CD4-positive, alpha-beta T cell treated with Interleukin-4 for 1 hour (primary cell): Measurements from ENCODE around the gene PODNL1.

ENCODE experiments used
- DNase-seq, 2 donors: peaks; one replicate each; pipeline ENCODE4 v3.0.0-alpha.2; 2020 to 2022

Gene PODNL1, protein sequence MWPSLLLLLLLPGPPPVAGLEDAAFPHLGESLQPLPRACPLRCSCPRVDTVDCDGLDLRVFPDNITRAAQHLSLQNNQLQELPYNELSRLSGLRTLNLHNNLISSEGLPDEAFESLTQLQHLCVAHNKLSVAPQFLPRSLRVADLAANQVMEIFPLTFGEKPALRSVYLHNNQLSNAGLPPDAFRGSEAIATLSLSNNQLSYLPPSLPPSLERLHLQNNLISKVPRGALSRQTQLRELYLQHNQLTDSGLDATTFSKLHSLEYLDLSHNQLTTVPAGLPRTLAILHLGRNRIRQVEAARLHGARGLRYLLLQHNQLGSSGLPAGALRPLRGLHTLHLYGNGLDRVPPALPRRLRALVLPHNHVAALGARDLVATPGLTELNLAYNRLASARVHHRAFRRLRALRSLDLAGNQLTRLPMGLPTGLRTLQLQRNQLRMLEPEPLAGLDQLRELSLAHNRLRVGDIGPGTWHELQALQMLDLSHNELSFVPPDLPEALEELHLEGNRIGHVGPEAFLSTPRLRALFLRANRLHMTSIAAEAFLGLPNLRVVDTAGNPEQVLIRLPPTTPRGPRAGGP

DNA sequence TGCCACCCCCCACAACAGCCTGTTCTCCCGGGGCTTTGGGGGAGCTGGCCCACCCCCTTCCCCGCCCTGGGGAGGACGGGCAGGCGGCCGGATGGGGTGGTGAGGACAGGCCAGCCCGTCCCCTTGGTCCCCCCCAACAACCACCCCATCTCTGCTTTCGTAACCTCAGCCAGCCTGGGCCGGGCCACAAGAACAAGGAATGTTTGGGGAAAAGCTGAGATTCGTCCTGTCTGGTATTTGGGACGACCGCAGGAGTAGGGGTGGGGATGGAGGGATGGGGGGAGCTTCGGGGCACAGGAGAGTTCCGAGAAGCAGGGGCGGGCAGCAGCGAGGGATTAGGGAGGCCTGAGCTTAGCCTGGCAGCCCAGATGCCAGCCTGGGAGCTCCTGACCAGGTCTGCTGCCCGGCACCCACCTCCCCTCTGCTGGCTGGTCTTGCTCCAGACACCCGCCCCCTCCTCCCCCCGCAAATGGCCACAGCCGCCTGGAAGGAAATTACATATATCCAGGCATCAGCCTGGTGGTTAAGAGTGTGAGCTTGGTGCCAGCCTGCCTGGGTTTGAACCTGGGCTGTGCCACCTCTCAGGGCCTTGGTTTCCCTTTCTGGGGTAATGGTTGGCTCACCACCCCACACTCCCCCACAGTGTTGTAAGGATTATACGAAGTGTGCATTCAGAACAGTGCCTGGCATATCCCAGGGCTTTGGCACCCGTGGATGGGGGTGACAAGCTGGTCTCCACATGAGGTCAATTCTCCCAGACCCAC, at the start of gene PODNL1:
Gene PODNL1 (minus strand): TSS at position 117 of the 764 bp plus-strand sequence. CDS start 236 bp downstream, outside the sequence.
- no peak for DNase-seq

DNA sequence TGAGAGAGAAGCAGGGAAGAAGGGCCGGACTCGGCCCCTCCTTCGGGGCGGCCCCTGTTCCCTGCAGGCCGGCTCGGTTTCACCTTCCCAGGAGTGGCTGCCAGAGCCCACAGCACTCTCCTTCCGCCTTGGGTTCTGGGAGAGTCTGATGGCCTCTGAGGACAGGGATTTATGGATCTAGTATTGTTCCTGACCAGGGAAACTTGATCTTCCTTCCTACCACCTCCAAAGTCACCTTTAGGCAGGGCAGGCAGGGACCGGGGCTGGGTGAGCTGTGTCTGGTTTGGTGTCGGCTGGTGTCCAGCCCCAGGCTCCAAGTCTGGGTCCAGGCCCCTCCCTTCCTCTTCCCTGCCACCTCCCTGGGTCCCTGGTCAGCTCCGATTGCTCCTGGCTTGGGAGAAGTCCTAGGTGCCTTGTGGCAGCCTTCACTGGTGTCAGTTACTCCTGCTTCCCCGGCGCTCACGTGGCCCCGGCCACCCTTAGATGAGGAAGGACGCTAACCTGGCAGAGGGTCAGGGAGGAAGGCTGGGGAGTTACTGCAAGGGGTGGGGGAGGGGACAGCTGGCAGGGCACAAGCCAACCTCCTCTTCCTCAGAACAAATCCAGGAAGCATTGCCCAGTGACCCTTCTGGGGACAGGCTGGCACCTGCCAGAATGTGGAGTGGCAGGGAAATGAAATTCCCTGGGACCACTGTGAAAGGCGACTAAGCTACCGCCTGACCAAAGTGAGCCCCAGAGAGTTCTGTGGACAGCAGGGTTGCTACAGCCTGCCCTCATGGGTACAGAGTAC, 49.1 kb upstream of the PODNL1 start:
- DNase-seq, result peak in 1 of 2 donors; percentile 32

DNA sequence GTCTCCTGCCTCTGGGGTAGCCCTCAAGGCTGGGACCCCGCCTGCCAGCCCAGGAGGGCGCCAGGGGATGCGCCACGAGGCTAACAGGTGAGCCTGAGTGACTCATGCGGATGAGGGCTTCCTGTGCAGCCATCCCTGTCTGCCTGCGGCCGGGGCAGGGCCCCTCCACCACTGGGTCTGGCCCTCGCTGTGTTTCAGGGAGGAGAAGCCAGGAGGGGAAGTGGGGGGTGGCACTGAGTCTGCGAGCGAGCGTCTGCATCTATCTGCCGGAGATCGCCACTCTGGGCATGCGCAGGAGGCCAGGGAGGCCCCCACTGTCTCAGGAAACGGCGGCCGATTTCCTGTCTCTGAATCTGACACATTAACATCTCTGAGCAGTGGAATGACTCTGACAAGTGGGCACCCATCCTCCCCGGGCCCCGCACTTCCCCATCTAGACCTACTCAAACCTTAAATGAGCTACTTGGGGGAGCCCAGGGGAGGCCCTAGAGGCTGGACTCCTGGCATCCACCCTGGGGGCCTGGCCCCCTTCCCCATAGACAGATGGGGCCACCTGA, 48.2 kb upstream of the PODNL1 start:
- peak; percentile 98 to 99 for DNase-seq

DNA sequence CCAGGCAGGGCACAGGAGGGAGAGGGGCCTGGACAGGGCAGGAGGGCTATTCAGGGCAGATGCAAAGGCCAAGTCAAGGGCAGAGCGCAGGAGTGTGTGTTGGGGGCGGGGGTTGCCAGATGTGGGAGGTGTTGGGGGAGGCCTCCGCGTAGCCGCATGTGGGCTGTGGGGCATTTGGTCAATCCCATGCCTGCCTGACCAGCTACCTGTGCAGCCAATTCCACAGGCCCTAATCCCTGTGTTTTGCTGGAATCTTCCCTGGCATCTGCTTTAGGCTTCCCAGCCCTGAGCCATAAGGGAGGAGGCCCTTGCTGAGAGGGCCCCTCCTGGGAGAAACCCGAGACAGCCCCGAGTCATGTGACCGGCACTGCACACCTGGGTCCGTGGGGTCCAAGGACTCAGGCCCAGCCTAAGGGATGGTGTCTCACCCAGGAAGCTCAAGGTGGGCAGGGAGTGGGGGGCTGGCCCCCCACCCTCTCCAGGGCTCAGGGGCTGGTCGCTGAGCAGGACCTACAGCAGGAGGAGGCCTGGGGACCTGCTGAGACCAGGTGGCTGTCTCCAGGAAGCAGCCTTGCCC, 47.6 kb upstream of the PODNL1 start:
- no peak for DNase-seq

DNA sequence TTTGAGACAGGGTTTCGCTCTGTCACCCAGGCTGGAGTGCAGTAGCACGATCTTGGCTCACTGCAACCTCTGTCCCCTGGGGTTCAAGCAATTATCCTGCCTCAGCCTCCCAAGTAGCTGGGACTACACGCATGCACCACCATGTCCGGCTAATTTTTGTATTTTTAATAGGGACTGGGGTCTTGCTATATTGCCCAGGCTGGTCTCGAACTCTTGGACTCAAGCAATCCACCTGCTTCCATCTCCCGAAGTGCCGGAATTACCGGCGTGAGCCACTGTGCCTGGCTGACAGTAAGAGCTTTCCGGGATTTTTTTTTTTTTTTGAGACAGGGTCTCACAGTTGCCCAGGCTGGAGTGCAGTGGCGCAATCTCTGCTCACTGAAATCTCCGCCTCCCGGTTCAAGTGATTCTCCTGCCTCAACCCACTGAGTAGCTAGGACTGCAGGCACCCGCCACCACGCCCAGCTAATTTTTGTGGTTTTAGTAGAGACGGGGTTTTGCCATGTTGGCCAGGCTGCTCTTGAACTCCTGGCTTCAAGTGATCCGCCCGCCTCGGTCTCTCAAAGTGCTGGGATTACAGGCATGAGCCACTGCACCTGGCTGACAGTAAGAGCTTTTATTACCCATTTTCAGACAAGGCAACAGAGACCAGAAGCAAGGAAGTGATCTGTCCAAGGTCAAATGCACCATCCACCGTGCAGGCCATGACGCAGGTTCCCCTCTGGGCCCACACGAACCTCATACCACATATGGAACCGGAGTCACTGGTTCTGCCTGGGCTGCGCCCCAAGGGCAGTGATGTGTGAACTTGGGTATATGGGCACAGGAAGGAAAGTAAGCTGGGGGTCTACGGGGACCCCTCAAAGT, 46.9 kb upstream of the PODNL1 start:
- peak; percentile 38 to 62 for DNase-seq

DNA sequence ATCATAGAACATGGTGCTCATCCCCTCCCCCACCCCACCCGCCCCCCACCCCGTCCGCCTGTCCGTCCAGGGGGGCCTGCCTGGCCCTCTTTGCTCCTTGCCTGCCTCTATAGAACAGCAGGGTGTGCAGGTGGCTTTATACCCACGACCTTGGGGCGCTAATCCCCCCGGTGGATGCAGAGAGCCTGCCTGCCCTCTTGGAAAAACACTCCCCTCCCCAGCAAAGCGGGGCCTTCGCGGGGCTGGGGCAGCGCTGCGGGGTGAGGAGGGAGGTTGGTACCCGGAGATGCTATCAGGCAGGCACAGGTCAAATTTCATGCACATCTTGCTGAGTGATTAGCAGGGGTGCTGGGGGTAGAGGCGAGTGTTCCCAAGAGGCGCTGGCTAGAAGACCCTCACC, 46.0 kb upstream of the PODNL1 start:
- DNase-seq, result no peak

DNA sequence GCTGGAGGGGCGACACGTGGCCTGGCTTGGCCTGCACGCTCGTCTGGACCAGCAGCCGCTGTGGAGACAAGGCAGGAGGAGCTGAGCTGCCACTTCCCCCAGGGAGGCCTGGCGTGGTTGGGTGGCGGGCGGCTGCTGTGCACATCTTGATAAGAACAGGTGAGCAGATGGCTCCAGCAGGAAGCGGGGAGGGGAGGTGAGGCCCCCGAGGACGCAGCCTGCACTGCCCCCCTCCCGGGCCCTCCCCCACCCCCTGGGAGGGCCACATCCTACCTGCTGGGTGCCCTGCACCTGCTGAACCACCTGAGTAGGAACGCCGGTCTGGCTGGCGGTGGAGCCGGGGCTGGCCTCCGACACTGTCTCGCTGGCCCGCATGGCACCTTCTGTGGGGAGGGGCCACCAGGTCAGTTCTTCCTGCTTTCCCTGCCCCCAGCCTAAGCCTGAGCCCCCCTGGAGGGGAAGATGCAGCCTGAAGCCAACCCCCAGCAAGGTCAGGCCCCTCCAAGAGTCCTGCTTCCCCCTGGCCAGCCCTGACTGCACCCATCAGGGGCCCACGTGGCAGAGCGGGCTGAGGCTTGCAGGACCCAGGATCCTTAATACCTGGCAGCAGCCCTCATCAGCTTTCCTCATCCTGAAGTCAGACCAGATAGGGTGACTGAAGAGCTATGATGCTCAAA, 45.1 kb upstream of the PODNL1 start:
- DNase-seq, result peak; percentile 33 to 43

DNA sequence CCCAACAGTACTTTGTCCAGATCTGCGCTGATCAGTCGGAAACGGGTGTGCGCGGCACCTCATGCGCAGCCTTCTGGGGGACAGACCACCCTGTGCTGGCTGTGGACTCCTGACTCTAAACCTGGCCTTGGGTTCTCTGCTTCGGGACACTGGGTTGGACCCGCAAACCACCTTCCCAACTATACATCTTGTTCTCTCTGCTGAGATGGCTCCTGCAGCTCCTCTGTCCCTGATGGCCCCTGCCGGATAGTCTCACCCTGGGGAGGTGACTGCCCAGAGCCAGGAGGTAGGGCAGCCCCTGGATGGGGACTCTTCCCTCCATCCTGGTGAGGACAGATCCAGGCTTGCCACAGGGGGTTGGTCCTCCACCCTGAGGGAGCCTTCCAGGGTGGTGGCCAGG, 44.6 kb upstream of the PODNL1 start:
- DNase-seq, result no peak

DNA sequence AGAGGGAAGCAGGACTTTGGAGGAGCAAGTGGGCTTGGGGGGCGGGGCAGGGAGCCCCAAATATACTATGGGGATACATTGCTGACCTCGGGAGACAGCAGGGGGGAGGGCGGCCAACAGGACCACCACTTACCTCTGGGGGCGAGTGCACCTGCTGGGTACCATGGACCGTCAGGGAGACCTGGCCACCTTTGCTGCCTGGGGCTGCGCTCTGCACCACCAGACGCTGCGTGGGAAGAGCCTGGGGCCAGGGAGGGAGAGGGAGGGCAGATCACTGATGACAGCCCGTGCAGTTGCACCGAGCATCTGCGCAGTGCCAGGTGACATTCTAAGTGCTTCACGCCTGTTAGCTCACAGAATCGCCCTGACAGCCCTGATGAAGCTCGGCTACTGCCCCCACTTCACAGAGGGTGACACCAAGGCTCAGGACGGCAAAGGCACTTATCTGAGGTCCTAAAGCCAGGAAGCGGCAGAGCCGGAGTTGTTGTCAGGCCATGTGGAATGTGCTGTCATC, 43.8 kb upstream of the PODNL1 start:
- no peak for DNase-seq

DNA sequence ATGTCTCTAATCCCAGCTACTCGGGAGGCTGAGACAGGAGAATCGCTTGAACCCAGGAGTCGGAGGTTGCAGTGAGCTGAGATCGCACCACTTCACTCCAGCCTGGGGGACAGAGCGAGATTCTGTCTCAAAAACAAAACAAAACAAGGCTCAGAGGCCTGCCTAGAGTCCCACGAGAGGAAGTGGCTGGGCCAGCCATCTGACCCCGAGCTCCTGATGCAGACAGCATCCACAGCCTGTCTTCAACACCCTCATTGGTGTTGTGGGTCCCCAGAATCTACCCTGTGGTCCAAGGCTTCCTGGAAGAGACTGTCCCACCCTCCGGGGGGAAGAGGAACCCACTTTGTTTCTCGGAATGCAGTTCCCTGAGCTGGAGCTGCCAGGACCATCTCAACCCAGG, 43.2 kb upstream of the PODNL1 start:
- DNase-seq, result no peak

DNA sequence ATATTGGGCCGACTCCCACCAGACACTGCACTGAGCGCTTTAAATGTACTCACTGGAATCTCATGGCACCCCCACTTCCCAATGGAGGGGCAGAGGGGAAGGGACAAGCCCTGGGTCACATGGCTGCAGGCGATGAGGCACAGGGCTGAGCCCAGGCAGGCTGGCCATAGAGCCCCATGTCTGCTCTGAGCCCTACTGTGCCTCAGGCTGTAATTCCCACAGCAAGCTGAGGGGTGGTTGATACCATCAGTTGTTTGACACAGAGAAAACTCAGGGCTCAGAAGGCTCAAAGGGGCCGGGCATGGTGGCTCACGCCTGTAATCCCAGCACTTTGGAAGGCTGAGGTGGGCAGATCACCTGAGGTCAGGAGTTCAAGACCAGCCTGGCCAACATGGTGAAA, 42.8 kb upstream of the PODNL1 start:
- no peak for DNase-seq

DNA sequence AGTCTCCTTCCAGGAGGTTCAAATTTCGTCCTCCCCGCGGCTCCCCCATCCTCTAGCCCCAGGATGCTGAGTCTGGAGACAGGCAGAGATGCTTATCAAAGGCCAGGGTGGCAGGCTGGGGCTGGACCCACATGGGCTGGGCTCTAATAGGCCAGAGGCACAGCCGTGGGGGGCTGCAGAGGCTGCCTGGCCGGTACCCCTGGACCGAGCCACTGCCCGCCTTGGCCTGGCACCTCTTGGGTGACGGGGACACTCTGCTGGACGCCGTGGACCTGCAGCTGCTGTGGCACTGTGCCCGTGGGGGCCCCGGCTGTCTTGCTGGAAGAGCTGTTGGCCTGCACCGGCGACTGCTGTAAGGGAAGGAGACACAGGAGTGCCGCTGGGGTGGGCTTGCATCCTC, 42.1 kb upstream of the PODNL1 start:
- DNase-seq, result no peak

DNA sequence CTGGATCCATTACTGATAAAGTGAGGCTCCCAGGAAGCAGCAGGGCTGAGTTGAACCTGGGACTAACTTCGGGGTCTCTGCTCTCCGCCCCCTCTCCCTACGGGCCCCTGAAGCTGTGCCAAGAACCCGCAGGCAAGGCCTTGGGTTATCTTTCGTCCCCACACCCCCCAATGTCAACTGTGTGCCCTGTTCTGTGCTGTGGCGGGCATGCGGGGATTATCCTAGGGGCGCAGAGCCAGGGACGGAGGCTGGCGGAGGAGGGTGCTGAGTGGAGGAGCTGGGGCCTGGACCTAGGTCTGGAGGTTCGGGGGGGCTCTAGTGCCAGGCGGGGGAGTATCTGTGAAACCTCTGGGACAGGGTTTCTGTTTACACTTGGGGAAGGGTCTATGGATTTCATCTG, 41.5 kb upstream of the PODNL1 start:
- no peak for DNase-seq

DNA sequence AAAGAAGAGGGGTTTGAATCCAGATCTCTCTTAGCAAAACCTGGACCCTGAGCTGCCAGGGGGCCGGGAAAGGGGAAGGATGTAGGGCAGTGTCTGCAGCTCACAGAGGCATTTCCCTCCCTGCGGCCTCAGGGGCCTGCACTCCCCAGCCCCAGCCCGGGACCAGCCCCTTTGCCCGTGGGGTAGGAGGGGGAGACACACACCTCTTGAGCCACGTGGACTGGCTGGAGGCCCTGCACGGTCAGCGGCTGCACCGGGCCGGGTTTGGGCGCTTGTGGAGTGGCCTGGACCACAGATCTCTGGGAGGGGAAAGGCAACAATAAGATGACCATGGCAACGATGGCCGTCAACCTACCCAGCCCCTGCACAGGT, 41.0 kb upstream of the PODNL1 start:
- no peak for DNase-seq

DNA sequence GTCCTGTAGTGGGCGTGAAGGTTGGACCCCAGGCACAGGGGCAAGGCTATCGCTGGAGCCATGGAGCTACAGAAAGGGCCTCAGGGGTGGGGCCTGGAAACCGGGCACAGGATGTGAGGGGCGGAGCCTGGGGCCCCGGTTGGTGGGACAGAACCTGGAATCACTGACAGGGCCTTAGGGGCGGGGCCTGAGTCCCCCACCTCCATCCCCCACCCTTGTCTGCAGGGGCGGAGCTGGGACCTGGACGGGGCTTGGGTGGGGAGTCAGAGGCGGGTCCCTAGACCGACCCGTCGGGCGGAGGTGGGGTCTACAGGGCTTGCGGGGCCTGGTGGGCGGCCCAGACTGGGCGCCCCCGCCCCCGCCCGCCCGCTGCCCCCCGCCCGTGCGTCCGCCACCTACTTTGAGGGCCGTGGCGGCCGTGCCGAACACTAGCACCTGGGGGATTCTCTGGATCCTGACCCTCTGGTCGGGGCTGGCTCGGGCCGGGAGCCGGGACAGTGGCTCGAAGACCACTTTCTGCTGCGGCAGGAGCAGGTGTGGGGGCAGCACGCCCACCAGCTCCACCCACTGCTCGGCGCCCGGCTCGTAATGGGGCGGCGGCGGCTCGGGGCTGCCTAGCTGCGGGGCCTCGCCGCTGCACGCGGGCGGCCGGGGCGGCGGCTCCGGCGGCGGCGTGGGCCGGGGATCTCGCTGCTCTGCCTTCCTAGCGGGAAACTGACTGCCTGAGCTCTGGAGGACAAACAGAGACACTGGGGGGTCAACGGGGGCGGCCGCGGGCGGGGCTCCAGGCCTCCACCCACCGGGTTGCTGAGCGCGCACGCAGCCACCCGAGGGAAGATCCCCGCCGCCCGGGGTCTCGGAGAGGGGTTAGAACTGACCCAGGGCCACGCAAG, 40.4 kb upstream of the PODNL1 start:
- DNase-seq, result peak; percentile 46 to 55

DNA sequence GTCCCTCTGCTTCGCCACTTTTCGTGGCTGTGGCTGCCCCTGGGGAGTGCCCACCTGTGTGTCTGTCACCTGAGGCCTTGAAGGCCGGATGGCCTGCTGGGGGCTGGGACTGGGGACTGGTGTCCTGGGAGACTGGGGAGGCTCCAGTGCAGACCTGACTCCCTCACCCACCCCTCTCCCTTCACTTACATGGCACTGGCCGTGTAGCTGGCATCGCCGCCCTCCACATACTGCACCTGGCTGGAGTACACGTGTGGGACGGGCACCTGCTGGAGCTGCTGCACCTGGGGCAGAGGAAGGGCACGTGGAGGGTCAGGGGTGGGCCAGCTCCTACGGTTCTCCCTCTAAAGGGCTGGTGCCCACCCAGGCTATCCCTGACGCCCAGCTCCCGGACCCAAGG, 39.6 kb upstream of the PODNL1 start:
- no peak for DNase-seq

DNA sequence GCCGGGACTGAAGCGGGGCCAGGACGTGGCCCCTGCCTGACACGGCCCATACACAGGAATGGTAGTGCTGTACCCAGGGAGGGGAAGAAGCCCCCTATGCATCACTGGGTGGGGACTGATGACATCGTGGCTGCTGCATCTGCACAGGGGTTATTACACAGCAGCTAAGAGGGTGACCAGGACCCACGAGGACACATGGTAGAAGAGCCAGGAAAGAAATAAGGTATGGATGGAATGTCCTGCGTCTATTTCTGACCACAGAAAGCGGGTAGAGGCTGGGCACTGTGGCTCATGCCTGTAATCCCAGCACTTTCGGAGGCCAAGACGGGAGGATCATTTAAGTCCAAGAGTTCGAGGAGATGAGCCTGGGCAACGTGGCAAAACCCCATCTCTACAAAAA, 38.2 kb upstream of the PODNL1 start:
- DNase-seq, result no peak

DNA sequence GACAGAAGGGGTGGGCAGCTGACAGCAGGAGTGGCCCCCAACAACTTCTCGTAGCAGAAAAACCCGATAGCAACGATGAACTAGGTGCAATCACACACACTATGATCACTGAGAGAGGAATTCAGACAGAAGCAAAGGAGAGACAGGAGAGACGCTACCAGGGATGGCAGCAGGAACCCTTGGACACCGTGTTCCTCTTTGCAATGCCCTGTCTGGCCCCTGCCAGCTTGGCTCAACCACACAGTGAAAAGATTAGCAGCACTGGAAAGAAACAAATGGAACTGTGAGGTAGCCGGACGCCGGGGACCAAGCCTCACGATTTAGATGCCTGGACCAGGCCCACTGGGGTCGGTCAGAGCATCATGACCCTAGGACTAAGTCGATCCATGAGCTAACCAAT, 37.7 kb upstream of the PODNL1 start:
- no peak for DNase-seq

DNA sequence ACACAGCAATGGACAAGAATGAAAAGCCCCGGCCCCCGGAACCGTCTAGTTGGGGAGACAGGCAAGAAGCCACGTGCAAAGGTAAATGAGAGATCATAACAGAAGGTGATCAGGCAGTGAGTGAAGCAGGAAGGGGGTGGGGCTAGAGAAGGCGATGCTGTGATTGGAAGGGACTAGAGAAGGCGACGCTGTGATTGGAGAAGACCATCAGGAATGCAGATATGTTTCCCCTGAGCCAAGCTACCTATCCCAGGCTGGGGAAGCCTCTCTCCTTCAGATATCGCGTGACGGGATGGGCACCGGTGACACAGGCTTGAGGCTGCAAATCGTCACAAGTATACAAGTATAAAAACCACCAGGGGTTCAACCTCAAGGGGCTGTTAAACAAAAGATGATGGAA, 35.9 kb upstream of the PODNL1 start:
- peak; percentile 48 to 56 for DNase-seq
